GM12878 (cell line): Measurements from ENCODE around the gene TTC16.

Source experiments
- CEBPB ChIP-seq, 2 experiments: fragments of 150-350 bp in 1 of 2; IDR thresholded peaks; 2 replicates each; pipeline ENCODE4 v1.6.1; 2012 to 2014; ENCODE audit warnings: low read depth in 2 of 2, low read length in 2 of 2, borderline replicate concordance in 1 of 2, inconsistent platforms in 1 of 2
- CHD4 ChIP-seq: fragments of 200-600 bp; sonication (generic); IDR thresholded peaks from 2 replicates; pipeline ENCODE4 v1.6.1; 2016; ENCODE audit warnings: mild to moderate bottlenecking
- CTCF ChIP-seq, 3 experiments: IDR thresholded peaks in 2 of 3; conservative IDR thresholded peaks in 1 of 3; 2 replicates each; pipeline ENCODE4 v1.5.1; 2011; ENCODE audit warnings: low read depth in 3 of 3, low read length in 3 of 3, mild to moderate bottlenecking in 3 of 3, control low read depth in 2 of 3, moderate library complexity in 2 of 3, inconsistent platforms in 1 of 3, mixed read lengths in 1 of 3; ENCODE audit not compliant: control insufficient read depth in 2 of 3, insufficient read depth in 1 of 3; ENCODE audit errors: extremely low read depth in 1 of 3
- HDAC6 ChIP-seq: fragments of 200-600 bp; sonication (generic); IDR thresholded peaks from one replicate; pipeline ENCODE4 v1.8.0; 2017; ENCODE audit warnings: antibody characterized with exemption; ENCODE audit not compliant: unreplicated experiment
- HSF1 ChIP-seq: fragments of 150-350 bp; IDR thresholded peaks from 2 replicates; pipeline ENCODE4 v1.6.1; 2014; ENCODE audit warnings: mild to moderate bottlenecking, low read depth, low read length
- KDM1A ChIP-seq: fragments of 200-600 bp; sonication (generic); IDR thresholded peaks from 2 replicates; pipeline ENCODE4 v1.6.1; 2016; ENCODE audit warnings: borderline replicate concordance
- MAX ChIP-seq: IDR thresholded peaks from 2 replicates; pipeline ENCODE4 v1.6.1; 2012; ENCODE audit warnings: low read depth, low read length, improper control_type of control experiment
- NR2C1 ChIP-seq: fragments of 450-650 bp; IDR thresholded peaks from 2 replicates; pipeline ENCODE4 v1.6.1; 2017; ENCODE audit warnings: antibody characterized with exemption, mild to moderate bottlenecking, moderate library complexity
- POLR2AphosphoS5 ChIP-seq: IDR thresholded peaks from 2 replicates; pipeline ENCODE4 v1.6.1; 2011; ENCODE audit warnings: mild to moderate bottlenecking, low read length, inconsistent platforms
- REST ChIP-seq: IDR thresholded peaks from 2 replicates; pipeline ENCODE4 v1.6.1; 2012; ENCODE audit warnings: mild to moderate bottlenecking, low read depth, low read length
- SRF ChIP-seq, 2 experiments: IDR thresholded peaks; 2 replicates each; pipeline ENCODE4 v1.6.1; 2011; ENCODE audit warnings: low read depth in 2 of 2, low read length in 2 of 2, mild to moderate bottlenecking in 1 of 2, moderate library complexity in 1 of 2
- ZZZ3 ChIP-seq: IDR thresholded peaks from 2 replicates; pipeline ENCODE4 v1.6.1; 2011; ENCODE audit warnings: low read depth; ENCODE audit not compliant: control insufficient read depth, insufficient read length

- TF ChIP-seq HDAC6 (no peak), CEBPB (IDR thresholded peaks at IDR 0.05; ENCODE audit: borderline replicate concordance in 1 of 2, low read depth in 2 of 2, low read length in 2 of 2) (no peak), CHD4 (no peak), POLR2AphosphoS5 (no peak), REST (no peak), ZZZ3 (no peak), MAX (no peak), CTCF (IDR thresholded peaks at IDR 0.05 in 2 of 3, conservative IDR thresholded peaks at IDR 0.05 in 1 of 3; ENCODE audit: control insufficient read depth in 2 of 3, extremely low read depth in 1 of 3, insufficient read depth in 1 of 3, low read depth in 3 of 3, low read length in 3 of 3) (no peak), SRF (IDR thresholded peaks at IDR 0.05; ENCODE audit: low read depth in 2 of 2, low read length in 2 of 2) (no peak), HSF1 (no peak), NR2C1 (no peak), KDM1A (no peak)
These were observed 19.8 kb downstream of the TTC16 start for GRCh38 chr9:127735530-127736185.
